Left ventricle myocardium inferior (tissue), 1 donor: ENCODE results near the gene RTKN. TPM values are rescaled to one million over a fixed set of nuclear protein-coding genes. Genes with fewer than 3 reads are reported as not detected.
"Not testable (repeated sequence)": the region's sequence is repeated elsewhere in the genome, so short reads cannot be mapped to it uniquely, and the experiment has no call there.

Experiments used
- DNase-seq: peaks from one replicate; pipeline ENCODE4 v3.0.0-alpha.2; 2020
- H3K27ac ChIP-seq: fragments of 200-600 bp; replicated peaks from 2 replicates; pipeline ENCODE4 v1.8.0; 2021
- H3K27me3 ChIP-seq: fragments of 200-600 bp; 2 replicates; pipeline ENCODE4 v1.8.0; 2021; ENCODE audit warnings: low read depth
- H3K36me3 ChIP-seq: fragments of 200-600 bp; 2 replicates; pipeline ENCODE4 v1.8.0; 2021
- H3K4me1 ChIP-seq: fragments of 200-600 bp; 2 replicates; pipeline ENCODE4 v1.8.0; 2021
- H3K4me3 ChIP-seq: fragments of 200-600 bp; 2 replicates; pipeline ENCODE4 v1.8.0; 2021; ENCODE audit warnings: mild to moderate bottlenecking, moderate library complexity
- H3K9me3 ChIP-seq: fragments of 200-600 bp; replicated peaks from 2 replicates; pipeline ENCODE4 v1.8.0; 2021
- intact Hi-C: fragments of 100-400 bp; cut with micrococcal nuclease; formaldehyde crosslinking; loops from one replicate; pipeline ENCODE4 v1.11.0; 2022
- total RNA-seq: library from RNA; stranded (reverse); fragmentation: NEBNext Ultra II Directional; extraction: Animal tissue kit (Norgen Biotek cat#: 25700); gene quantifications from one replicate; pipeline ENCODE4 v1.2.1, GENCODE V29; 2021
- TF ChIP-seq, protein P1 (sequence below): fragments of 200-600 bp; IDR thresholded peaks from 2 replicates; pipeline ENCODE4 v1.8.0; 2021; ENCODE audit warnings: antibody characterized with exemption, mild to moderate bottlenecking, borderline replicate concordance
- donor health status: DM: no; HTN: yes; CAD: no; lungs with severe emphysema.

The RTKN gene
- total RNA-seq, 1 donor from 2014 or later = 14.0 TPM

DNA sequence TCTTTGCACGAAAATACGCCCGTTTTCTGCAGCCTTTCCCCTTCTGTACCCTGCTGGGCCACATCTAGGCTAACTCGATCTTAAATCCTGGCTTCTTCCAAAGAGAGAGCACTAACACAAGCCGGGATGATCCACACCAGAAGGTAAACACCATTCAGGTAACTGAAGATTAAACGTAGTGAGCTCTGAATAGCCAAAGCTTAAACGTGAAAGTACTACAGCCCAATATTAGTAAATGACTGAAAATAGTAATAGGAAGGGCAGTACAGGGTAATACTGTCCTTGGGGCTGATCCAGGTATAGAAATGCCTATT is 31.2 kb upstream of the RTKN start:
- H3K27me3 ChIP-seq = no peaks in the 10 kb centered on the region
- peaks cover 35% of the 10 kb centered on the region for H3K36me3 ChIP-seq
- no peaks in the 10 kb centered on the region for H3K9me3 ChIP-seq
- peaks cover 34% of the 10 kb centered on the region for H3K4me1 ChIP-seq
- no peak for DNase-seq
- peak overlapping the region; percentile 88 for H3K4me3 ChIP-seq
- intact Hi-C loops = no loop called here
- peak overlapping the region; percentile 95 for H3K27ac ChIP-seq
- TF ChIP-seq, protein P1, sequence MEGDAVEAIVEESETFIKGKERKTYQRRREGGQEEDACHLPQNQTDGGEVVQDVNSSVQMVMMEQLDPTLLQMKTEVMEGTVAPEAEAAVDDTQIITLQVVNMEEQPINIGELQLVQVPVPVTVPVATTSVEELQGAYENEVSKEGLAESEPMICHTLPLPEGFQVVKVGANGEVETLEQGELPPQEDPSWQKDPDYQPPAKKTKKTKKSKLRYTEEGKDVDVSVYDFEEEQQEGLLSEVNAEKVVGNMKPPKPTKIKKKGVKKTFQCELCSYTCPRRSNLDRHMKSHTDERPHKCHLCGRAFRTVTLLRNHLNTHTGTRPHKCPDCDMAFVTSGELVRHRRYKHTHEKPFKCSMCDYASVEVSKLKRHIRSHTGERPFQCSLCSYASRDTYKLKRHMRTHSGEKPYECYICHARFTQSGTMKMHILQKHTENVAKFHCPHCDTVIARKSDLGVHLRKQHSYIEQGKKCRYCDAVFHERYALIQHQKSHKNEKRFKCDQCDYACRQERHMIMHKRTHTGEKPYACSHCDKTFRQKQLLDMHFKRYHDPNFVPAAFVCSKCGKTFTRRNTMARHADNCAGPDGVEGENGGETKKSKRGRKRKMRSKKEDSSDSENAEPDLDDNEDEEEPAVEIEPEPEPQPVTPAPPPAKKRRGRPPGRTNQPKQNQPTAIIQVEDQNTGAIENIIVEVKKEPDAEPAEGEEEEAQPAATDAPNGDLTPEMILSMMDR = no peak

DNA sequence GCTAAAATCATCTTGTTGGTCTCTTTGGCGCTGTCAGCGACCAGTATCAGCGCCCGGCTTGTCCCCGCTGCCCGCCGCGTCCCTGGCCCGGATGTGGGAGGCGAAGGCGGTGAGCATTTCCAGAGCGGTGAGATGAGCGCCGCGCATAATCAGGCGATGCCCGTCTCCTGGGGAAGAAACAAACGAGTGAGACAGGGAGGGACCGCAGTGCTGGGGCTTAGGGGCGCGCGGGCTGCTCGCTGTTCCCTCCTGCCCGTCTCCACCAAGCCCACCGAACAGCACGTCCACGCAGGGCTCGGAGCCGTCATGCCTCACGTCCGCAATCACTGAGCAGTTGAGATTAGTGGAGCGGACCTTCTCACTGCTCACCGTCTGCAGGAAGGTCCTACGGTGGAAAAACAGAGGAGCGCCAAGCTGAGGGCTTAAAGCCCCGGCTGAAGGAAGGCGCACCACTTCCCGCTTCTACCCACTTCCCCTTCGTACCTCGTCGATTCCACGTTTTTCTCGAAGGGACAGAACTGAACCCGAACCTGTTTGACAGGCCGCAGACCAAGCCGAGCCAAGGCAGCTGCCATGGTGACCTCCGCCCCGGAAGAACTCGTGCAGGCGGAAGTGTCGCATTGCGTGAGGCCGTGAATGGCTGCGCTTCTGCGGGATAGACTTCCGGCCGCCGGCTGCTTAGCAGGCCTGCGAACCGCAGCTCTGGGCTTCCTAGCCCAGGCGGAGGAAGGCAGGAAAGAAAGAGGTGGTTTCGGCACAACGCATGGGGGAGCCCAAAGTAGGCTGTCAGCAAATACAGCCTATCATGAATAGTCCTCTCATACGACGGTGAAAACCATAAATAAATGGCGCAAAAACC is 30.6 kb upstream of the RTKN start, which contains the start of gene MRPL53:
MRPL53 (minus strand) TSS at position 595 of the 859 bp plus-strand sequence; CDS start at position 575, 20 bp downstream.
- TF ChIP-seq, protein P1 = no peak
- no peaks in the 10 kb centered on the region for H3K9me3 ChIP-seq
- H3K27me3 ChIP-seq = no peaks in the 10 kb centered on the region
- H3K4me3 ChIP-seq = peak within 1 kb of the TSS; percentile 88
- peaks cover 29% of the 10 kb centered on the region for H3K36me3 ChIP-seq
- peaks cover 34% of the 10 kb centered on the region for H3K4me1 ChIP-seq
- peak; percentile 94 for DNase-seq
- intact Hi-C loops = no loop called here
- H3K27ac ChIP-seq = peak within 1 kb of the TSS; percentile 95

GRCh38 chr2:74471332-74472065 is 29.8 kb upstream of the RTKN start:
- Histone ChIP-seq H3K36me3 (peaks cover 23% of the 10 kb centered on the region), H3K27me3 (no peaks in the 10 kb centered on the region), H3K9me3 (no peaks in the 10 kb centered on the region), H3K4me3 (peak overlapping the region; percentile 88), H3K27ac (peak overlapping the region; percentile 95), H3K4me1 (peaks cover 34% of the 10 kb centered on the region)
- TF ChIP-seq, protein P1 = no peak
- intact Hi-C loops = no loop called here
- no peak for DNase-seq

GRCh38 chr2:74470742-74471141 is 29.0 kb upstream of the RTKN start:
- Histone ChIP-seq H3K4me3 (peak overlapping the region; percentile 88), H3K4me1 (peaks cover 40% of the 10 kb centered on the region), H3K27ac (peak overlapping the region; percentile 2), H3K36me3 (peaks cover 18% of the 10 kb centered on the region)
- DNase-seq, H3K27me3 ChIP-seq, H3K9me3 ChIP-seq, intact Hi-C loops: not testable (repeated sequence)

GRCh38 chr2:74464406-74464805 is 22.7 kb upstream of the RTKN start:
- peaks cover 21% of the 10 kb centered on the region for H3K36me3 ChIP-seq
- H3K4me3 ChIP-seq = peak overlapping the region; percentile 99
- peaks cover 30% of the 10 kb centered on the region for H3K4me1 ChIP-seq
- TF ChIP-seq, protein P1 = no peak
- H3K9me3 ChIP-seq = no peaks in the 10 kb centered on the region
- peak overlapping the region; percentile 93 for H3K27ac ChIP-seq
- DNase-seq = no peak
- intact Hi-C loops = no loop called here
- H3K27me3 ChIP-seq = no peaks in the 10 kb centered on the region

GRCh38 chr2:74462786-74463105 is 21.0 kb upstream of the RTKN start:
- DNase-seq = no peak
- Histone ChIP-seq H3K4me1 (peaks cover 41% of the 10 kb centered on the region), H3K36me3 (peaks cover 21% of the 10 kb centered on the region), H3K27ac (no peak overlapping the region), H3K4me3 (no peak overlapping the region), H3K9me3 (no peaks in the 10 kb centered on the region), H3K27me3 (no peaks in the 10 kb centered on the region)
- TF ChIP-seq, protein P1 = no peak
- intact Hi-C loops = no loop called here
